HEK293T (cell line): ENCODE data around the gene KLHL22.
"Not testable (repeated sequence)": the region's sequence is repeated elsewhere in the genome, so short reads cannot be mapped to it uniquely, and the experiment has no call there.

Experiments used
- CTCF ChIA-PET: fragments of 350-600 bp; formaldehyde crosslinking; extraction: SDS; loops from one replicate; lab custom pipeline; 2021; ENCODE audit warnings: antibody characterized with exemption, inconsistent platforms; lab: Yijun Ruan, JAX
- POLR2A ChIA-PET: fragments of 350-600 bp; formaldehyde crosslinking; extraction: SDS; loops from one replicate; lab custom pipeline; 2020; ENCODE audit warnings: antibody characterized with exemption, inconsistent platforms; lab: Yijun Ruan, JAX
- DNase-seq: peaks from one replicate; pipeline ENCODE4 v3.0.0; 2012; ENCODE audit warnings: mixed read lengths; ENCODE audit errors: extremely low spot score
- ARNT ChIP-seq: fragments of 450-650 bp; IDR thresholded peaks from 2 replicates; pipeline ENCODE4 v1.6.1; 2017; ENCODE audit warnings: mild to moderate bottlenecking
- BHLHE40 ChIP-seq: fragments of 450-650 bp; IDR thresholded peaks from 2 replicates; pipeline ENCODE4 v1.6.1; 2016; ENCODE audit warnings: mild to moderate bottlenecking, moderate library complexity, borderline replicate concordance
- CTBP1 ChIP-seq: fragments of 450-650 bp; IDR thresholded peaks from 2 replicates; pipeline ENCODE4 v1.6.1; 2016; ENCODE audit warnings: borderline replicate concordance
- ELF4 ChIP-seq: fragments of 450-650 bp; IDR thresholded peaks from 2 replicates; pipeline ENCODE4 v1.6.1; 2017; ENCODE audit warnings: antibody characterized with exemption
- FOXA1 ChIP-seq: fragments of 450-650 bp; IDR thresholded peaks from 2 replicates; pipeline ENCODE4 v1.6.1; 2016; ENCODE audit warnings: mild to moderate bottlenecking
- FOXK2 ChIP-seq: fragments of 450-650 bp; IDR thresholded peaks from 2 replicates; pipeline ENCODE4 v1.6.1; 2016; ENCODE audit warnings: mild to moderate bottlenecking
- FOXM1 ChIP-seq: fragments of 450-650 bp; IDR thresholded peaks from 2 replicates; pipeline ENCODE4 v1.6.1; 2017; ENCODE audit warnings: mild to moderate bottlenecking, borderline replicate concordance
- HDGF ChIP-seq: fragments of 450-650 bp; IDR thresholded peaks from 2 replicates; pipeline ENCODE4 v1.6.1; 2017; ENCODE audit warnings: antibody characterized with exemption, borderline replicate concordance
- L3MBTL2 ChIP-seq: fragments of 450-650 bp; conservative IDR thresholded peaks from 2 replicates; pipeline ENCODE4 v1.6.1; 2016; ENCODE audit warnings: mild to moderate bottlenecking
- LEF1 ChIP-seq: fragments of 450-650 bp; IDR thresholded peaks from 2 replicates; pipeline ENCODE4 v1.6.1; 2017; ENCODE audit warnings: mild to moderate bottlenecking, borderline replicate concordance
- NFRKB ChIP-seq: fragments of 450-650 bp; IDR thresholded peaks from 2 replicates; pipeline ENCODE4 v1.6.1; 2016; ENCODE audit warnings: mild to moderate bottlenecking, moderate library complexity
- PKNOX1 ChIP-seq: fragments of 450-650 bp; IDR thresholded peaks from 2 replicates; pipeline ENCODE4 v1.6.1; 2016
- SP1 ChIP-seq: fragments of 450-650 bp; IDR thresholded peaks from 2 replicates; pipeline ENCODE4 v1.6.1; 2017
- SUZ12 ChIP-seq: fragments of 450-650 bp; IDR thresholded peaks from 2 replicates; pipeline ENCODE4 v1.6.1; 2016; ENCODE audit warnings: mild to moderate bottlenecking
- TARDBP ChIP-seq: fragments of 450-650 bp; IDR thresholded peaks from 2 replicates; pipeline ENCODE4 v1.6.1; 2016
- ZNF384 ChIP-seq: fragments of 450-650 bp; IDR thresholded peaks from 2 replicates; pipeline ENCODE4 v1.6.1; 2016

KLHL22 gene

GRCh38 chr22:20514658-20515406, 19.2 kb upstream of the KLHL22 start:
- ChIA-PET CTCF (no interaction called here), POLR2A (no interaction called here)
- DNase-seq = no peak
- TF ChIP-seq SUZ12 (no peak), HDGF (no peak), PKNOX1 (no peak), BHLHE40 (no peak), L3MBTL2 (no peak), ARNT (no peak), ZNF384 (no peak), TARDBP (no peak), LEF1 (no peak), NFRKB (no peak), FOXM1 (no peak), CTBP1 (no peak), FOXK2 (no peak), FOXA1 (no peak), SP1 (no peak), ELF4 (no peak)

- CTCF ChIA-PET = no interaction called here
- TF ChIP-seq ZNF384 (no peak), FOXM1 (no peak), PKNOX1 (no peak), LEF1 (no peak), BHLHE40 (no peak), L3MBTL2 (no peak), FOXA1 (no peak)
- POLR2A ChIA-PET = no interaction called here
Observed at GRCh38 chr22:20511578-20512229, 16.1 kb upstream of the KLHL22 start.

GRCh38 chr22:20510811-20511577, 15.4 kb upstream of the KLHL22 start:
- ChIA-PET CTCF (no interaction called here), POLR2A (no interaction called here)
- TF ChIP-seq FOXA1 (no peak), ZNF384 (no peak), HDGF (no peak), LEF1 (no peak), FOXM1 (no peak), BHLHE40 (no peak), SP1 (no peak), CTBP1 (no peak), ARNT (no peak), TARDBP (no peak), FOXK2 (no peak), L3MBTL2 (no peak), SUZ12 (no peak)
- no peak for DNase-seq

More at GRCh38 chr22:20511578-20512229, 16.1 kb upstream of the KLHL22 start:
- no peak for DNase-seq

- TF ChIP-seq SP1 (no peak), HDGF (no peak), PKNOX1 (0 out of 2 replicates have a peak, but pooled peaks have one; percentile 7)
- DNase-seq = peak; percentile 61
- ChIA-PET POLR2A (interaction anchor here (0.8 to 1.8 kb wide), 3 partner anchors 9 to 154 kb away, joined by 3 to 6 read pairs (median 5); partner anchors contain the start of gene KLHL22), CTCF (interaction anchor here (1.2 kb wide), 1 partner anchor 55 kb away, joined by 4 read pairs; no protein-coding TSS in a partner anchor)
Observed at GRCh38 chr22:20509344-20510047, 13.9 kb upstream of the KLHL22 start.

- no peak for DNase-seq
- no peak for TF ChIP-seq NFRKB
- no peak for TF ChIP-seq TARDBP
- TF ChIP-seq FOXM1 = no peak
- no peak for TF ChIP-seq ARNT
- TF ChIP-seq CTBP1 = no peak
- no peak for TF ChIP-seq LEF1
- no peak for TF ChIP-seq ZNF384
- no peak for TF ChIP-seq PKNOX1
- no peak for TF ChIP-seq SUZ12
- no peak for TF ChIP-seq HDGF
- no peak for TF ChIP-seq BHLHE40
- ChIA-PET CTCF (interaction anchor here (1.2 to 1.4 kb wide), 2 partner anchors 55 to 91 kb away, joined by 3 to 4 read pairs; no protein-coding TSS in a partner anchor), POLR2A (interaction anchor here (0.8 to 1.8 kb wide), 5 partner anchors 9 to 154 kb away, joined by 3 to 8 read pairs (median 5); partner anchors contain the start of gene KLHL22)
Observed at GRCh38 chr22:20508815-20509271, 13.2 kb upstream of the KLHL22 start.

- POLR2A ChIA-PET = interaction anchor here (1.1 to 1.8 kb wide), 6 partner anchors 9 to 195 kb away, joined by 3 to 8 read pairs (median 4); no protein-coding TSS in a partner anchor
- CTCF ChIA-PET = interaction anchor here (1.4 kb wide), 1 partner anchor 90 kb away, joined by 3 read pairs; no protein-coding TSS in a partner anchor
- DNase-seq = not testable (repeated sequence)
Observed at GRCh38 chr22:20508067-20508755, 12.6 kb upstream of the KLHL22 start.
